Heart left ventricle (tissue), 16 donors: Measurements from ENCODE around the gene AGBL5. TPM values are rescaled to one million over a fixed set of nuclear protein-coding genes. Genes with fewer than 3 reads are reported as not detected.

Experiments used
- ATAC-seq, 4 donors: fragments of 200-7000 bp; cut with Tn5 transposase; one replicate each; pipeline ENCODE4 v1.9.1; 2020 to 2022; ENCODE audit warnings: moderate library complexity in 4 of 4, mild to moderate bottlenecking in 3 of 4, moderate number of reproducible peaks in 1 of 4
- DNase-seq, 5 donors: peaks; one replicate each; pipeline ENCODE4 v3.0.0-alpha.2; 2020
- H3K27ac ChIP-seq, 12 donors: fragments of 200-600 bp; sonication (generic) in 4 of 12; one replicate each; pipeline versions ENCODE4 v1.5.0 to v1.8.0; 2016 to 2022; ENCODE audit warnings: mild to moderate bottlenecking in 2 of 12
- H3K27me3 ChIP-seq, 9 donors: fragments of 200-600 bp; sonication (generic) in 2 of 9; one replicate each; pipeline versions ENCODE4 v1.5.1 to v1.8.0; 2016 to 2022; ENCODE audit warnings: mild to moderate bottlenecking in 3 of 9
- H3K36me3 ChIP-seq, 9 donors: fragments of 200-600 bp; sonication (generic) in 2 of 9; one replicate each; pipeline versions ENCODE4 v1.5.0 to v1.8.0; 2018 to 2022; ENCODE audit warnings: mild to moderate bottlenecking in 2 of 9
- H3K4me1 ChIP-seq, 12 donors: fragments of 200-600 bp; sonication (generic) in 4 of 12; one replicate each; pipeline versions ENCODE4 v1.5.0 to v1.8.0; 2016 to 2022; ENCODE audit warnings: mild to moderate bottlenecking in 3 of 12
- H3K4me3 ChIP-seq, 12 donors: fragments of 200-600 bp; sonication (generic) in 4 of 12; one replicate each; pipeline versions ENCODE4 v1.5.0 to v1.8.0; 2017 to 2022; ENCODE audit warnings: mild to moderate bottlenecking in 9 of 12, moderate library complexity in 4 of 12
- H3K9me3 ChIP-seq, 12 donors: fragments of 200-600 bp; sonication (generic) in 4 of 12; one replicate each; pipeline versions ENCODE4 v1.5.0 to v1.8.0; 2016 to 2022; ENCODE audit warnings: mild to moderate bottlenecking in 1 of 12
- POLR2A ChIP-seq, 2 donors: fragments of 450-650 bp; IDR thresholded peaks; one replicate each; pipeline ENCODE4 v1.6.1; 2017; ENCODE audit warnings: antibody characterized with exemption in 2 of 2, mild to moderate bottlenecking in 2 of 2, moderate library complexity in 2 of 2
- WGBS, 4 donors: extraction: QIAGEN DNeasy Blood & Tissue Kit in 2 of 4; methylation state at CpG; one replicate each; pipeline versions ENCODE4 v1.1.5 to v1.1.7; 2013 to 2018; 5-methylcytosine and 5-hydroxymethylcytosine counted together
- intact Hi-C, 10 donors: fragments of 100-400 bp; cut with DNase I; formaldehyde crosslinking; loops; one replicate each; pipeline versions ENCODE4 v1.11.1 to v1.14.2; 2022
- polyA plus RNA-seq, 2 donors: library from polyadenylated mRNA; stranded (reverse); fragments of 200-250 nt; gene quantifications; one replicate each; pipeline ENCODE4 v1.2.3, GENCODE V29; 2013
- total RNA-seq, 9 donors: library from RNA; depleted of rRNA in 2 of 9; stranded (reverse); fragments of >200 nt in 2 of 9; fragmentation: NEBNext Ultra II Directional in 3 of 9; extraction: Animal tissue kit (Norgen Biotek cat#: 25700) in 3 of 9; gene quantifications; one replicate each; pipeline versions ENCODE4 v1.1.0 to v1.2.4, GENCODE V29; 2016 to 2023
- TF ChIP-seq, protein P1 (sequence below), 12 donors: fragments of 200-600 bp; sonication (generic) in 4 of 12; IDR thresholded peaks; one replicate each; pipeline versions ENCODE4 v1.5.0 to v1.8.0; 2018 to 2022; ENCODE audit warnings: antibody characterized with exemption in 12 of 12, mild to moderate bottlenecking in 5 of 12
- donor health status: ischemic (EF 13 %, LVEDD 7.1; RV severe dilation, severe dysfunction).
- donor health status: healthy with polysubstance abuse.
- donor health status: DM: no; HTN: yes; CAD: no.
- donor health status: DM: no; HTN: no; CAD: no.
- donor health status: ischemic (EF 25% LVEDD 6.9; RV normal size, moderate dysfunction).
- donor health status: ischemic (EF 25% LVEDD 5.7; RV mildly dilated, moderate dysfunction).
- donor health status: healthy.
- donor health status: DM: yes; HTN: yes; CAD: no.
- donor health status: ischemic (EF 35%, LVEDD 5.7; RV mildly dilated, moderate dysfunction).
- donor health status: nonischemic (EF 11% LVEDD 7.7; RV severe dilation, severe dysfunction).
- donor health status: DM: yes; HTN: yes; CAD: no.
- donor health status: PGD.
- donor health status: ischemic (EF 29% LVEDD 5.4; RV normal size, mild dysfunction).
- donor health status: nonischemic (EF 23%, LVEDD 6.1; RV moderate dilation, normal function).

The AGBL5 gene
- total and polyA plus RNA-seq, 11 donors = 4.5 to 12.5 (median 9.9) TPM

DNA sequence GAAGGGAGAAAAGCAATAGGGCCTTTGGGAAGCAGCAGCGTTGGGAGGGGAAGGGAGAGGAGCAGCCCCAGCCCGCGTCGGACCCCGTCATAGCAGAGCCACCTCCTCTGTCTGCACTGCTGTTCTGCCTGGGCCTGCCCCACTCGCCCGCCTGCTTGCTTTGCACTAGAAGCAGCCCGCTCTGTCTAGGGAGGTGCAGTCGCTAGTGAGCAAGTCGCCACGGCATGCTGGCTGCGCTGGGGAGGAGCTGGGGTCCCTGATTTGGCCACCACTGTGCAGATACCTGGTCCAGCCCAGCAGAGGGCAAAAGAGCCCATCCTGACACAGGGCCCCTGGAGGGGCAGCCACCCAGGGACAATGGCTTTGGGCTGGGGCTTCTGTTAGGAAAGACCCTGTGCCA lies 26.7 kb upstream of the AGBL5 start:
- peaks cover 0 to 61% (median 42%) of the 10 kb centered on the region in 9 donors for H3K36me3 ChIP-seq
- no peak overlapping the region for H3K27ac ChIP-seq
- H3K4me3 ChIP-seq = no peak overlapping the region
- DNase-seq = no peak
- H3K9me3 ChIP-seq = no peaks in the 10 kb centered on the region
- TF ChIP-seq, protein P1, sequence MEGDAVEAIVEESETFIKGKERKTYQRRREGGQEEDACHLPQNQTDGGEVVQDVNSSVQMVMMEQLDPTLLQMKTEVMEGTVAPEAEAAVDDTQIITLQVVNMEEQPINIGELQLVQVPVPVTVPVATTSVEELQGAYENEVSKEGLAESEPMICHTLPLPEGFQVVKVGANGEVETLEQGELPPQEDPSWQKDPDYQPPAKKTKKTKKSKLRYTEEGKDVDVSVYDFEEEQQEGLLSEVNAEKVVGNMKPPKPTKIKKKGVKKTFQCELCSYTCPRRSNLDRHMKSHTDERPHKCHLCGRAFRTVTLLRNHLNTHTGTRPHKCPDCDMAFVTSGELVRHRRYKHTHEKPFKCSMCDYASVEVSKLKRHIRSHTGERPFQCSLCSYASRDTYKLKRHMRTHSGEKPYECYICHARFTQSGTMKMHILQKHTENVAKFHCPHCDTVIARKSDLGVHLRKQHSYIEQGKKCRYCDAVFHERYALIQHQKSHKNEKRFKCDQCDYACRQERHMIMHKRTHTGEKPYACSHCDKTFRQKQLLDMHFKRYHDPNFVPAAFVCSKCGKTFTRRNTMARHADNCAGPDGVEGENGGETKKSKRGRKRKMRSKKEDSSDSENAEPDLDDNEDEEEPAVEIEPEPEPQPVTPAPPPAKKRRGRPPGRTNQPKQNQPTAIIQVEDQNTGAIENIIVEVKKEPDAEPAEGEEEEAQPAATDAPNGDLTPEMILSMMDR (IDR thresholded peaks at IDR 0.05) = no peak
- no peak for TF ChIP-seq POLR2A (IDR thresholded peaks at IDR 0.05)
- no peak for ATAC-seq
- 88 to 93% (median 93%) methylated on average over 12 of the region's 12 CpGs for WGBS, 4 donors
- no peaks in the 10 kb centered on the region for H3K27me3 ChIP-seq
- H3K4me1 ChIP-seq = peaks cover 0 to 19% (median 9%) of the 10 kb centered on the region in 12 donors
- intact Hi-C loops = no loop called here

DNA sequence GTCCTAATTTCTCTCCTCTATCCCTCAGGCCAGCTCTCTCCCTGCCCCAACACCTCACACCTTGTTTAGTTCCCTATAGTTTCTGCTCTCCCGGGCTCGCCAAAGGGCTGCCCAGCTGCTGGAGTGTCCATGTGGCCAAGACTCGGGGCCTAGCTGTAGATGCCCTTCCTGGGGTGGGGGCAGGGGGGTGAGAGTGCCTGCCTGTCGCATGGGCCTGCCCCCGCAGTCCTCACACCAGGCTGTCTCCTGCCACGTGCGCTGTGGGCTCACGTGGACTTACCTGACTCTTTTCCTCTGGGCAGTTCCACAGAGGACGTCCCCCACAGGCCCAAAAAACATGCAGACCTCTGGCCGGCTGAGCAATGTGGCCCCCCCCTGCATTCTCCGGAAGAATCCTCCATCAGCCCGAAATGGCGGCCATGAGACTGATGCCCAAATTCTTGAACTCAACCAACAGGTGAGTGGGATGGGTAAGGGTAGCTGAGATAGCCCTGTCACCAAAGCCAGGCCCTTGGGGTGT lies 26.1 kb upstream of the AGBL5 start:
- H3K4me1 ChIP-seq = peaks cover 0 to 13% (median 6%) of the 10 kb centered on the region in 12 donors
- no peak for TF ChIP-seq POLR2A (IDR thresholded peaks at IDR 0.05)
- TF ChIP-seq, protein P1 (IDR thresholded peaks at IDR 0.05) = no peak
- intact Hi-C loops = no loop called here
- H3K36me3 ChIP-seq = peaks cover 0 to 64% (median 42%) of the 10 kb centered on the region in 9 donors
- ATAC-seq = no peak
- WGBS, 4 donors = 91 to 97% (median 93%) methylated on average over 13 of the region's 13 CpGs
- no peak overlapping the region for H3K27ac ChIP-seq
- no peak for DNase-seq
- H3K27me3 ChIP-seq = no peaks in the 10 kb centered on the region
- H3K4me3 ChIP-seq = no peak overlapping the region
- H3K9me3 ChIP-seq = no peaks in the 10 kb centered on the region

DNA sequence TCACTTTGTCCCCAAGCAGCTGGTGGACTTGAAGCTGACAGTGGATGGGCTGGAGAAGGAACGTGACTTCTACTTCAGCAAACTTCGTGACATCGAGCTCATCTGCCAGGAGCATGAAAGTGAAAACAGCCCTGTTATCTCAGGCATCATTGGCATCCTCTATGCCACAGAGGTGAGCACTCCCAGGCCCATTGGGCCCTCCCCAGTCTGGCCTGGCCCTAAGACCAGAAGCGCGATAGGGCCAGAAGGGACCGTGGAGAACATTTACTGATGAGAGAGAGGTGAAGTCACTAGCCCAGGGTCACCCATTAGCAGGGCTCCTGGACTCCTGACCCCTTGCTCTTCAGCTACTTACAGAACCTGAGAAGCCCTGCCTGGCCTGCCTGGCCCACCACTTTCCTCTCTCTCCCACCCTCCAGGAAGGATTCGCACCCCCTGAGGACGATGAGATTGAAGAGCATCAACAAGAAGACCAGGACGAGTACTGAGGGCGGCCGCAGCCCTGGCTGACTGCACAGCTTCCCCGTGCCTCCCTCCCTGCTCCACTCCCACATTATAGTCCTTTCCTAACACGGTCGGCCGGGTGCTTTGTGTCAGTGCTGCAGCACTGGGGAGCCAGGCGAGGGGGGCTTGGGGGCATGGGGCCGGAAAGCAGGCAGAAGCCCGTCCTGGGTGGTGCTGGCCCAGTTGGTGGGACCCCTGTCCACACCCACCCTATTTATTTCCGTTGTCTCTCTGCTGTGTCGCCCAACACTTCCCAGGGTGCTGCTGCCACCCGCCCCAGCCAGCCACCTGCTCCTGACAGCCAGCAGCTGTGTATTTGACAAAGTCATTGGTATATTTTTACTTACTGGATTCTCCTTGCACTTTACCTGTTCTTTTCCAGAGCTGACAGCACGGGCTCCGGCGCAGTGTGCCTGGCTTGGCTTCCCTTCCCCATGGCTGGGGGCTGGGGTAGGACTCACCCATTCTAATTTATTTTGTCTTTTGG lies 25.3 kb upstream of the AGBL5 start:
- Histone ChIP-seq H3K4me3 (no peak overlapping the region), H3K36me3 (peaks cover 0 to 64% (median 42%) of the 10 kb centered on the region in 9 donors), H3K4me1 (peaks cover 0 to 5% (median under 1%) of the 10 kb centered on the region in 12 donors), H3K27me3 (no peaks in the 10 kb centered on the region), H3K9me3 (no peaks in the 10 kb centered on the region), H3K27ac (no peak overlapping the region)
- TF ChIP-seq, protein P1 (IDR thresholded peaks at IDR 0.05) = no peak
- TF ChIP-seq POLR2A (IDR thresholded peaks at IDR 0.05) = no peak
- 90 to 94% (median 92%) methylated on average over 21 to 24 of the region's 24 CpGs for WGBS, 4 donors
- DNase-seq (no peak), ATAC-seq (no peak)
- intact Hi-C loops = no loop called here

DNA sequence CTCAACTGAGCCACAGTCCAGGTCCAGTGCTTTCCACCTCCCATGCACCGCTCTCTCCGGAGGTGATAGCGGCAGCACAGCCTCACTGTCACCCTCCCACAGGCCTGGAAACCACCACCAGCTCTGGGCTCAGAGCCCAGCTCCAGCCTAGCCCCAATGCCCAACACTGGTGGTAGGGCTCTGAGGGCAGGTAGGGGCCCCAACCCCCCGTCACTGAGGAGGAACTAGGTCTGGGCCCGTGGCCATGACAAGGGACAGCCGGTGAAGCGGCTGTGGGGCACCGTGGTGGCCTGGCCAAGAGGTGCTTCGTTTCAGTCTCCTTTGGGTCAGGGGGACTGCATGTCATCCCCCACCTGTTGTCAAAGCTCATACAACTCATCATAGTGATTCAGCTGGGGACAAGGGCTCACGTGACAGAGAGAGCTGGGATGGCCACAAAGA lies 24.2 kb upstream of the AGBL5 start:
- no peaks in the 10 kb centered on the region for H3K27me3 ChIP-seq
- intact Hi-C loops = no loop called here
- no peaks in the 10 kb centered on the region for H3K9me3 ChIP-seq
- peaks cover 0 to 5% (median 0%) of the 10 kb centered on the region in 12 donors for H3K4me1 ChIP-seq
- H3K36me3 ChIP-seq = peaks cover 0 to 61% (median 40%) of the 10 kb centered on the region in 9 donors
- ATAC-seq (no peak), DNase-seq (no peak)
- WGBS, 4 donors = 91 to 97% (median 93%) methylated on average over 7 to 10 of the region's 10 CpGs
- no peak overlapping the region for H3K27ac ChIP-seq
- H3K4me3 ChIP-seq = no peak overlapping the region
- TF ChIP-seq, protein P1 (IDR thresholded peaks at IDR 0.05) = no peak
- TF ChIP-seq POLR2A (IDR thresholded peaks at IDR 0.05) = no peak
